GM18519 (cell line): ENCODE results near the gene NAV2.
"Not testable (repeated sequence)": the region's sequence is repeated elsewhere in the genome, so short reads cannot be mapped to it uniquely, and the experiment has no call there.

Experiments
- ATAC-seq: cut with Tn5 transposase; IDR thresholded peaks from one replicate; pipeline ENCODE4 v1.9.1; 2021; ENCODE audit warnings: mild to moderate bottlenecking, moderate library complexity; ENCODE audit not compliant: unreplicated experiment, low FRiP score

The NAV2 gene

GRCh38 chr11:19912958-19913892, 200.6 kb downstream of the NAV2 start:
- no peak for ATAC-seq

DNA sequence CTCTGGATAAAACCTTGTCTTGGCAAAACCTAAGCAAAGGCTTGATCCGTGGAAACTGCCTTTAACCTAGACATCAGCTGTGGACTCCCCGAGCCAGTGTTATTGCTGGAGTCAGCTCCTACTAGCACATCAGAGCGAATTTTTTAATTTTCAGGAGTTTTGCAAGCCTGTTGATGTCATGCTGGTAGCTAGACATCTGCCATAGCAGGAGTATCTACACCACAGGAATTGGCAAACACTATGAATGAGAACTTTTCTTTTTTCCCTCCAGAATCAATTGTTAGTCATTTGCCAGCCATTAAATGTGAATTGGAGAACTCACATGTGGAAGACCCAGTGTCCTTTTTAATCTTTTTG, 201.2 kb downstream of the NAV2 start:
- no peak for ATAC-seq

DNA sequence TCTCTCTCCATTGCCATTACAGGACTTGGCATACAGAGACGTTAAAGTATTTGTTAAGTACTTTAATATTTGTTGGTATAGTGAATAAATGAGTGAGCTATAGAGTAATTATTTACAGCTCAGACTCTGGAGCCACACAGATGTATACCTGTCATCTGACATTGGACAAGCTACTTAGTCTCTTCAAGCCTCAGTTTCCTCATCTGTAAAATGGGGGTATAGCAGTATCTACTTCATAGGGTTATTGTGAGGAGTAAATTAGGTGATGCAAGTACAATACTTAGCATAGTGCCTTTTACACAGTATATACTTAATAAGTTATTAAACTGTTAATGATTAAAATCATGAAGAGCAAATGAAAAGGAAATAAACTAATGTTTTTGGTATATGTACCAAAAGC, 203.2 kb downstream of the NAV2 start:
- ATAC-seq = no peak

- ATAC-seq = no peak
Measured at GRCh38 chr11:19917069-19917468, 204.4 kb downstream of the NAV2 start.

DNA sequence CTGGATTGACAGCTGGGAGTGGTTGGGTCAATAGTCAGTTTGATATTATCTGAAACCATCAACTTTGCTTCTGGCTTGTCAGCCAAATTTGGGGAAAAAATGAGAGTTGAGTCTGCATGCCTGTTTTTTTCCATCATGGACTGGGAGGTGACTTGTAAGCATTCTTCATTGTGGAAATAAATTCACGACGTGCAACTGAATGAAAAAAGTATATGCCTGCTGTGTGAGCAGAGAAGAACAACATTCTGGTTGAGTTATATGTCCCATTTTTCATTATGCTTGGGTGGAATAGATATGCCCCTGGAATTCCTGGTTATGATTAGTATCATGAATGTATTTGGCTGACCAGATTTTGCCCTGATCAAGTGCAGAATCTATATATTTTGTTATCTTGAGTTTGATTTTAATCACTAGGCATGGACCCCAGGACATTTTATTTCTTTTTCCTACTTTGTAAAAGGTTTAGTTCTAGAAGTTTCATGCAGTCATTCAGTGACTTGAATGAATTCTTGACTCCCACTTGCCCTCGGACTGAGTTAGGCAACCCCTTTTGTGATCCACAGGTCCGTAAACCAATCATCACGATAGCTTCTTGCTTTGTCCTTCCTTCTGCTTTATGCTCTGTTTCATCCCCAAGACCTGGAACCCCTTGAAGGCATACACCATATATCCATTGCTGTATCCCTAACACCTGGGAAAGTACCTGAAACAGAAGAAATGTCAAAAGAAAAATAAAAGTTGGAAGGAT, 205.8 kb downstream of the NAV2 start:
- no peak for ATAC-seq

- no peak for ATAC-seq
Measured at GRCh38 chr11:19919050-19919561, 206.5 kb downstream of the NAV2 start.

GRCh38 chr11:19920982-19921381, 208.3 kb downstream of the NAV2 start:
- ATAC-seq = no peak

DNA sequence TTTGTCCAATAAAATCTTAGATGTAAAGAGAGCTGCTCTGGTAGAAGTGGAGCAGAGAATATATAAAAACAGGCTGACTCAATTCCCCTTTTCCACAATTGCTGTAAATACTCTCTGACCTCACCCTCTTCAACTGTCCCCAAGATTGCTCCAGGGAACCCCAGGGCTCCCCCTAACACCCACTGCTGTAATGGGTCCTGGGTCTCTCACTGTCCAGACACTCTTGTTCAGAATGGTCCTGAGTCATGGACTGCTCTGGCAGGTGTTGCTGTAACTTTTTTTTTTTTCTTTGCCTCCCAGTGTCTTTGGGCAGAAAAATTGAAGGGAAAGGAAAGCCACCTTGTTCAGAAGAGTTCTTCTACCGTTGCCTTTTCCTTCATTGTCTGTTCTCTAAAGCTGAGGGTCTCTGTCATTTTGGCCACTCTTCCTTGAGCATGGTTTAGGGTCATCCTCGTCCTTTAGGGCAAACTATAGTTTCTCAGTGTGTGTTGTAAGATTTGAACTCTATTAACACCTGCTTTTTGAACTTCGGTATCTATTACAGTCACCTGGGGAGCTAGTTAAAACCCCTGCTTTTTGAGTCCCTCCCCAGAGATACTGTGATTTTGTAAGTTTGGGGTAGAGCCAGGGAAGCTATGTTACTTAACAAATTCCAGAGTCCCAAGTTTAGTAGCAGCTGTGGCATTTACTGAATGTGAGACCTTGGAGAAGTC, 209.5 kb downstream of the NAV2 start:
- no peak for ATAC-seq

DNA sequence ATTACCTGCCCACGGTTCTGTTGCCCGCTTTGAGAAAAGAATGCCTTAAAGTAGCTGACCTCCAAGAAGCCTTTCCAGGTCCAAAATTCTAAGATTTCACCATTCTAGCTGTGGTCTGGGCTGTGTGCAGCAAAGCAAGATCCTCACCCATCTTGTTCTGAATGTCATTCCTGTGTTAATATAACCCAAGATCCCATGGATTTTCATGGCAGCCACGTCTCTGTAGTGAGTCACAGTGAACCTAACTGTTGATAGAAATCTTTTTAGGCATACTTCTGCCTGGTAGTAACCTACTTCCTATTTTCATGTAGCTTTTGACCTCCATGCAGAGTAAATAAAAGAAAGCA, 210.0 kb downstream of the NAV2 start:
- no peak for ATAC-seq

GRCh38 chr11:19923626-19924025, 211.0 kb downstream of the NAV2 start:
- ATAC-seq = no peak

GRCh38 chr11:19924311-19924710, 211.7 kb downstream of the NAV2 start:
- no peak for ATAC-seq

DNA sequence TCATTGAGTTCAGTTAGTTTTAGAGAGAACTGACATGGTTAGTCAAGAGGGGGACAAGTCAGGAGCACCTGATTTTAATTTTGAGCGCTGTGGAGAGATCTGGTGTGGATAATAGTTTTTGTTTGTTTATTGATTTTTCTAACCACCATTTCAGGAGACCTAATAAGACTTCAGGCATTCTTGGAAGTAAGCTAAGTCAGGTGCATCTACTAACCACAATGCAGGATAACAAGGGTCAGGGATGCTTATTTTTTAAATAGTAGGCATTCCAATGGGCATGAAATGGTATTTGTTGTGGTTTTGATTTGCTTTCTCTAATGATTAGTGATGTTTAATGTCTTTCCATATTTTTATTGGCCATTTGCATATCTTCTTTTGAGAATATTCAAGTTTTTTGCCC, 212.1 kb downstream of the NAV2 start:
- ATAC-seq = no peak

- ATAC-seq = not testable (repeated sequence)
Measured at GRCh38 chr11:19927403-19927802, 214.8 kb downstream of the NAV2 start.

GRCh38 chr11:19929147-19929546, 216.5 kb downstream of the NAV2 start:
- ATAC-seq = no peak

GRCh38 chr11:19929655-19930054, 217.0 kb downstream of the NAV2 start:
- no peak for ATAC-seq

DNA sequence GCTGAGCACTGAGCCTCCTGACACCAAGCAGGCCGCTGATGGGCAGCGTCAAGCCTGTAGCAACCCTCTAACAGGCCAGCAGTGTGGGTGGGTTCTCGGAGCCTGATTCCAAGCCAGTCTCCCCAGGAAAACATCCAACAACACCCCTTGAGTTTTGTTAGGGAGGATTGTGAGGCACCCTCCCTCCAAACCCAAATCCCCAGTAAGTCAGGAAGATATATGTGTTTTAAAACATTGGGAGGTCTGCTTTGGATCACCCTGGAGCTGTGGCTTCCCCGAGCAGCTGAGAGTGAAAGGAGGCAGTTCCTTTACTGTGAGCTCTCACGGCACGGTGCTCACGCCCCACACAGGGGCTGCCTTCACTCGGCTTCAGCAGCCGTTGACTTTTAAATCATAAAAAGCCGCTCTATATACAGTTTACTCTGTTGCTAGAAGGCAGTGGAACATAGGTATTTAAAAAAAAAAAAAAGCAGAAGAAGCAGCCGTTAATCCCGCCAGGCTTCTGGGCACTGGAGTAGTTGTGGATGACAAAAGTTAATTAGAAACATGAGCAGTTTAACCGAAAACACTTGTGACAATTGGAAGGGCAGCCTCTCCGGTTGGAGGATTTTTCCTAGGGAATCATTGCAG, 218.6 kb downstream of the NAV2 start:
- no peak for ATAC-seq

DNA sequence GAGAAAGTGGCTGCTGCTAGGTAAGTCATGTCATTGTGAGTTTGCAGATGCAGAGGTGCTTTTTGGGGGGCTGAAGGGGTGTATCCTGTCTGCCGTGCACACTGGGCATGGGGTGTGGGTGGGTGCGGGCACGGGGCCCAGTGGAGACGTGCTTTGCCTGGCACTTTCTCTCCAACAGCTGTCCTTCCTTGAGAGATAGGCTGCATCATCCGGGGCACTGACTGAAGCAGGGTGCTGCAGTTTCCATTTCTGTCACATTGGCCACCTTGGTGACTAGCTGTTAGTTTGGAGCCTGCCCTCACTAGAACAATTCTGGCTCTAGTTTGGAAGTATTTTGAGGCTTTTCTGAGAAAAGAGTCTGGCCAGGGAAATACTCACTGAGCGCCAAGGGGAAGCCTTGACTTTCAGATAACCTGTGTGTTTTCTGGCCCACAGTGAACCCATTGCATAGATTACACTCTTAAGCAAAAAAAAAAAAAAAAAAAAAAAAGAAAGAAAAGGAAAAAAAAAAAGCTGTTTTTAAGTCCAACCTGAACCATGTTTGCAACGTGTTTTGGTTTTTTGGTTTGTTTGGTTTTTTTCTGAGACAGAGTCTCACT, 219.2 kb downstream of the NAV2 start:
- no peak for ATAC-seq

- ATAC-seq = no peak
Measured at GRCh38 chr11:19933132-19933735, 220.6 kb downstream of the NAV2 start.

- no peak for ATAC-seq
Measured at GRCh38 chr11:19933801-19934488, 221.3 kb downstream of the NAV2 start.
